Osteocyte (in vitro differentiated cells): ENCODE results near the gene BICD1. TPM values are rescaled to one million over a fixed set of nuclear protein-coding genes. Genes with fewer than 3 reads are reported as not detected.

Experiments used
- DNase-seq: peaks from one replicate; pipeline ENCODE4 v3.0.0; 2021; ENCODE audit warnings: mixed read lengths; ENCODE audit not compliant: unreplicated experiment; ENCODE audit errors: extremely low spot score
- H3K27ac Mint-ChIP-seq: one replicate; pipeline ENCODE4 v1.8.0; 2021; ENCODE audit warnings: mild to moderate bottlenecking, mixed read lengths; ENCODE audit not compliant: unreplicated experiment
- H3K27me3 Mint-ChIP-seq: one replicate; pipeline ENCODE4 v1.8.0; 2021; ENCODE audit warnings: mixed read lengths; ENCODE audit not compliant: unreplicated experiment
- H3K36me3 Mint-ChIP-seq: one replicate; pipeline ENCODE4 v1.8.0; 2021; ENCODE audit warnings: mixed read lengths; ENCODE audit not compliant: unreplicated experiment
- H3K4me1 Mint-ChIP-seq: one replicate; pipeline ENCODE4 v1.8.0; 2021; ENCODE audit warnings: mixed read lengths; ENCODE audit not compliant: unreplicated experiment
- H3K4me3 Mint-ChIP-seq: one replicate; pipeline ENCODE4 v1.8.0; 2021; ENCODE audit warnings: mild to moderate bottlenecking, moderate library complexity, mixed read lengths; ENCODE audit not compliant: unreplicated experiment
- H3K9me3 Mint-ChIP-seq: one replicate; pipeline ENCODE4 v1.8.0; 2021; ENCODE audit warnings: mixed read lengths; ENCODE audit not compliant: unreplicated experiment
- total RNA-seq: library from RNA; stranded (reverse); gene quantifications from 2 replicates; pipeline ENCODE4 v1.2.1, GENCODE V29; 2021
- TF ChIP-seq, protein P1 (sequence below): fragments of 200-600 bp; sonication (generic); IDR thresholded peaks from 2 replicates; pipeline ENCODE4 v1.5.0; 2021; ENCODE audit warnings: antibody characterized with exemption, mild to moderate bottlenecking, moderate library complexity

BICD1 gene
- total RNA-seq, 1 donor from 2014 or later = 47.6 TPM

DNA sequence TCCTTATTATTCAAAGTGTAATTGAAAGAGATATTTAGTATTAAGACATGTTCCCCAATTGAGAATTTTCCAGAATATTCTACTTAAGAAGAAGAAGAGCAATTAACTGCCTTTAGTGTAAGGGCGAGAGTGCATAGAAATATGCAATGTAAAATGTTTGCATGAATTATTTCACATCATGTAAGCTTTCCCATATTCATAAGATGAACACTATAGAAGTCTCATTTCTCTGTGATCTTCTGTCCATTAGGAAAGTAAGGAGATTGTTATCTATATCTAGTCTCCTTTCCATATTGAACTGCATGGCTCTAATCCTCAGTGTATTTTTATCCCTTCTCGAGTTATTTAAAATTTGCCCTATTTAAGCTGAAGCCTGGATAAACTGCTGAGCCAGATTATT is 275.6 kb downstream of the BICD1 start:
- DNase-seq = no peak
- Mint-ChIP-seq H3K4me3 (no peak overlapping the region), H3K27me3 (peaks cover 2% of the 10 kb centered on the region), H3K9me3 (no peaks in the 10 kb centered on the region), H3K36me3 (no peaks in the 10 kb centered on the region), H3K27ac (no peak overlapping the region), H3K4me1 (no peaks in the 10 kb centered on the region)
- TF ChIP-seq, protein P1, sequence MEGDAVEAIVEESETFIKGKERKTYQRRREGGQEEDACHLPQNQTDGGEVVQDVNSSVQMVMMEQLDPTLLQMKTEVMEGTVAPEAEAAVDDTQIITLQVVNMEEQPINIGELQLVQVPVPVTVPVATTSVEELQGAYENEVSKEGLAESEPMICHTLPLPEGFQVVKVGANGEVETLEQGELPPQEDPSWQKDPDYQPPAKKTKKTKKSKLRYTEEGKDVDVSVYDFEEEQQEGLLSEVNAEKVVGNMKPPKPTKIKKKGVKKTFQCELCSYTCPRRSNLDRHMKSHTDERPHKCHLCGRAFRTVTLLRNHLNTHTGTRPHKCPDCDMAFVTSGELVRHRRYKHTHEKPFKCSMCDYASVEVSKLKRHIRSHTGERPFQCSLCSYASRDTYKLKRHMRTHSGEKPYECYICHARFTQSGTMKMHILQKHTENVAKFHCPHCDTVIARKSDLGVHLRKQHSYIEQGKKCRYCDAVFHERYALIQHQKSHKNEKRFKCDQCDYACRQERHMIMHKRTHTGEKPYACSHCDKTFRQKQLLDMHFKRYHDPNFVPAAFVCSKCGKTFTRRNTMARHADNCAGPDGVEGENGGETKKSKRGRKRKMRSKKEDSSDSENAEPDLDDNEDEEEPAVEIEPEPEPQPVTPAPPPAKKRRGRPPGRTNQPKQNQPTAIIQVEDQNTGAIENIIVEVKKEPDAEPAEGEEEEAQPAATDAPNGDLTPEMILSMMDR = no peak

DNA sequence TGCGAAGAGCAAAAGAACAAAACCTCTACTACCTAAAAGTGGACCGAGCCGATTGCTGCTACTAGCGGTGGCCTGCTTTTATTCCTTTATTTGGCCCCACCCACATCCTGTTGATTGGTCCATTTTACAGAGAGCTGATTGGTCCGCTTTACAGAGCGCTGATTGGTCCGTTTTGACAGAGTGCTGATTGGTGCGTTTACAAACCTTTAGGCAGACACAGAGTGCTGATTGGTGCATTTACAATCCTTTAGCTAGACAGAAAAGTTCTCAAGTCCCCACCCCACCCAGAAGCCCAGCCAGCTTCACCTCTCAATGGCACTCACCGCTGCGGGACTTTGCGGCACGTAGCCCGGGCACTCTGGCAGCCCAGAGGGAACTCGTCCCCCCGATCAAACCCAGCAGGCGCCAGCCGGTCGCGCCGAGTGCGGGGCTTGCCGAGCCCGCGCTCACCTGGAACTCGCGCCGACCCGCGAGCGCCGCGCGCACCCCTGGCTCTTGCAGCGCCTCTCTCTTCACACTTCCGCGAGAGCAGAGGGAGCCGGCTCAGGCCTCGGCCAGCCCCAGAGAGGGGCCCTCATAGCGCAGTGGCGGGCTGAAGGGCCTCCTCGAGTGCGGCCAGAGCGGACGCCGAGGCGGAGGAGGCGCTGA is 284.0 kb downstream of the BICD1 start:
- TF ChIP-seq, protein P1 = no peak

DNA sequence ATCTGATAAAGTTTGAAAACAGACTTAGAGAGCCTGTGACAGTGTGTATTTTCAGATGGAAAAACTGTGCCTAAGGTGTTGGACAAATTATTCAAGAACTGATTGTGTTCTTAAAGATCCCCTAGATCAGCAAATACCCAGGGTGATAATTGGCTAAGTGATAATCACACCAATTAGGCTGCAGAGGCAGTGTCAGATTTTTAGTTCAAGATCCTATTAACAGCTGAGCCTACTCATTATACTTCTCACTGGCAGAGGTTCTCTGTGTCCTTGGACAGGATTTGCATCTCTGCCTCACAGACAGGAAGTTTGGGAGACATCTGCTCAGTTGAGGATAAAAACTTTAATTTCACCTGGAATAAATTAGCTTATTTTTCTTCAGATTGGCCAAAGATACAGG is 288.4 kb downstream of the BICD1 start:
- peaks cover 9% of the 10 kb centered on the region for H3K27me3 Mint-ChIP-seq
- TF ChIP-seq, protein P1 = no peak
- no peak overlapping the region for H3K4me3 Mint-ChIP-seq
- H3K36me3 Mint-ChIP-seq = no peaks in the 10 kb centered on the region
- peaks cover 3% of the 10 kb centered on the region for H3K4me1 Mint-ChIP-seq
- DNase-seq = no peak
- H3K27ac Mint-ChIP-seq = no peak overlapping the region
- H3K9me3 Mint-ChIP-seq = no peaks in the 10 kb centered on the region

More for the DNA sequence above, 284.0 kb downstream of the BICD1 start:
- no peak overlapping the region for H3K4me3 Mint-ChIP-seq
- no peaks in the 10 kb centered on the region for H3K36me3 Mint-ChIP-seq
- H3K9me3 Mint-ChIP-seq = no peaks in the 10 kb centered on the region
- DNase-seq = no peak
- H3K4me1 Mint-ChIP-seq = no peaks in the 10 kb centered on the region
- H3K27me3 Mint-ChIP-seq = peaks cover under 1% of the 10 kb centered on the region
- H3K27ac Mint-ChIP-seq = no peak overlapping the region

DNA sequence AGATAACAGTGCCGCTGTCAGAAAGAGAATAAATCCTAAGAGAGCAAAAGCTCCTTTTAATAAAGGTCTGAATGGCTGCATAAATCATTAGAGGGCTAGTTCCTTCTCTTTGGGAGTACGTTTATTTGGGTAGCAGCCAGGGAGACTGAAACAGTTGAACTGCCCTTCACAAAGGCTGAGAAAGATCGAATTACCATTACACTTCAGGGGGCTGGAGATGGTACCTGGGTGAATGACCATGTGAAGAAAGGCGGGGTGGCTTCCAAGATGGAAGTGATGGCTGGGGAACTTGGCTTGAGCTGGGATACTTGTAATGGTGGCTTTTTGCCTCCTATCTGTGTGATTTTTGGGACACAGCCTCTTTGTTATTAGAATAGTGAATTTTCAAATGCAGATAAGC is 291.0 kb downstream of the BICD1 start:
- peaks cover 12% of the 10 kb centered on the region for H3K4me1 Mint-ChIP-seq
- H3K9me3 Mint-ChIP-seq = no peaks in the 10 kb centered on the region
- no peak overlapping the region for H3K4me3 Mint-ChIP-seq
- peaks cover 20% of the 10 kb centered on the region for H3K27me3 Mint-ChIP-seq
- no peak overlapping the region for H3K27ac Mint-ChIP-seq
- TF ChIP-seq, protein P1 = no peak
- peak; percentile 4 for DNase-seq
- no peaks in the 10 kb centered on the region for H3K36me3 Mint-ChIP-seq

DNA sequence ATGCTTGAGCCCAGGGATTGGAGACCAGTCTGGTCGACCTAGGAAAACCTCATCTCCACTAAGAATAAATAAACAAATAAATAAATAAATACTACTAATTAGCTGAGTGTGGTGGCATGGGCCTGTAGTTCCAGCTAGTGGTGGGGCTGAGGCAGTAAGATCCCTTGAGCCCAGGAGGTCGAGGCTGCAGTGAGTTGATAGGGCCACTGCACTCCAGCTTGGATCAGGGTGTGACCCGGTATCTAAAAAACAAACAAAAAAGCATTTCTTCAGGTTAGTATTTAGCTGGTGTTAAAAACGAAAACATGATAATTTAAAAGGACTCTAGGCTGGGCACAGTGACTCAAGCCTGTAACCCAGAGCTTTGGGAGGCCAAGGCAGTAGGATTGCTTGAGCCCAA is 291.5 kb downstream of the BICD1 start:
- Mint-ChIP-seq H3K4me1 (peaks cover 17% of the 10 kb centered on the region), H3K27me3 (peaks cover 20% of the 10 kb centered on the region), H3K27ac (no peak overlapping the region), H3K4me3 (peak overlapping the region; percentile 44), H3K36me3 (no peaks in the 10 kb centered on the region), H3K9me3 (no peaks in the 10 kb centered on the region)
- no peak for DNase-seq
- TF ChIP-seq, protein P1 = no peak
